T-helper 9 cell (primary cell): Measurements from ENCODE around the gene MBLAC1.
A peak's percentile ranks its signal among the peaks of the same experiment; 100 is the strongest.

Experiments used
- DNase-seq: peaks from one replicate; pipeline ENCODE4 v3.0.0-alpha.2; 2020

The MBLAC1 gene

GRCh38 chr7:100173806-100174495 lies 47.2 kb downstream of the MBLAC1 start:
- DNase-seq: no peak

DNA sequence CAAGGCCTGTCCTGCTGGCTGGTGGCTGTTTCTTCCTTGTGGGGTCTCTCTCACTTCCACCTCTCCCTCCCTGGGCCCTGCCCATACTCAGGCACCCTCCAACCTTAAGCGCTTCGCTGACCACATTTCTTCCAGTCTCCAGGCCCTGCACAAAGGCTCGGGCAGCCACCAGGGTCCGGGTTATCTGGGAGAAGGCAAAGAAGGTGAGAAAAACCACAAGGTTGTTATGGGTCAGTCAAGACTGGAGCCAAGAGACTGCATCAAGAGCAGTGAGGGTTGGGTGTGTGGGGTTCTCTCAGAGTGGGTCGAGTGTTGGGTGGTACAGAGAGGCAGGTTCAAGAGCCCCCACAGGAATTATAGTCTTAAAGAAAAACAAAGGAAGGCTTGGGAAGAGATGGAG lies 47.8 kb downstream of the MBLAC1 start:
- no peak for DNase-seq

DNA sequence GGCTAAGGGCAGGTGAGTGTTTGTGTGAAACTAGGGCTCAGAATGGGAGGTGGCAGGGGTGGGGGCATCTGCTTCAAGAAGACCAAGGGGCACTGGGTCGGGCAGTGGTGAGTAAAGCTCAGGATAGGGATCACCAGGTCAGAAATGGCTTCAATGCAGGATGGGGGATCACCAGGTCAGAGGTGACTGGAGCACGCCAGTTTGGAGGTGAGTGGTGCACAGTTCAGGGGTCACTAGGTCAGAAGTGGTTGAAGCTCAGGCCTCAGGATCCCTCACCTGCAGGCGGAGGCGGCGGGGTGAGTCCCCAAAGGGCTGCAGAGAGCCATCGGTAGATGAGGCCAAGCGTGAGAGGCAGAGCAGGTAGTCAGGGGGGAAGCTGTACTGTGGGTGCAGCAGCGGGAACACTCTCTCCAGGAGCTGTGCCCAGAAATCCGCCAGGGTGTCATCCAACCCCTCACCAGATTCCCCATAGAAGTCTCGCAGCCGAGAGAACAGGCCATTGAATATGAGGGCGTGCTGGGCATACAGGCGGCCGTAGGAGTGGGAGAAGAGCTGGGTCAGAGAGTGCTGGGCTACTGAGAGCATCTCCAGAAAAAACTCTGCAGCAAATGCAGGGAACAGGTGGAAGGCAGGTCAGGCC lies 48.6 kb downstream of the MBLAC1 start:
- no peak for DNase-seq

- no peak for DNase-seq
These were observed 49.6 kb downstream of the MBLAC1 start for GRCh38 chr7:100176096-100177044.

DNA sequence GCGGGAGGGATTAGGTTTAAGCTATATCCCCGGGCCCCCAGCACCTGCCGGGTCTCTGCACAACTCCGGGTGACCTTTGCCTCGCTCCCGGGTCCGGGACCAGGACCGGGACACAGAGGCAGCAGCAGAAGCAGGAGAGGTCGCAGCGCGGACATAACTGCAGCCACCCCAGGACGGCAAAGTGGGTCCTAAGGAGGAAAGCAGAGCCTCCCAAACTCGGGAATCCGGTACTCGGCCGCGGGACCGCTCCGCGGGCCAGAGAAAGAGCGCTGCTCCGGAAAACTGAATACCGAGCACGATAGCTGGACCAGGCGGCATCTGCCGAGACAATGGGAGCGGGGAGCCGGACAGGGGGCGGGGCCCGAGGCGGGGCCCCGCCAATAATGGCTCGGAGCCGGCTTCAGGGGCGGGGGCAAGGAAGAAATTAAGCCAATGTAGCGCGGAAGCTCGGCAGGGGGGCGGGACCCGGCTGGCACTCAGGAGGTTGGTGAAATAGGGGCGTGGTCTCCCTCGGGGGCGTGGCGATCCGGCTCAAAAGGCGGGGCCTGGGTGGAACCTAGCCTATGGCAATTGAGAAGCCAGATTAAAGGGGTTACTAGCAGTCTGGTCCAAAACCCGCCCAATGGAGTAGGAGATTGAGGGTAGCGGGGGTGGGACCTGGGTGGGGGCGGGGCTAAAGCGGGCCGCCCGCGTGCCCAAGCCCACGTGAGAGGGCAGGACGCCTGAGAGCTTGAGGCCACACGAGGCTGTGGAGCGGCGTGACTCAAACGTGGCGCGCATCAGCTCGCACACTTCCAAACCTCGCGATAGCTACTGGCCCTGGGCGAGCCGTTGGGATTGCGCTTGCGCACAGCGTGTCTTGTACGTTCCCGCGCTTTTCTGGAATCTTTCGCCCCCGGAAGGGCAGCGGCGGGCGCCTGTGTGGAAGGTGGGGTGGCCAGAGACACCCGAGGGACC lies 50.6 kb downstream of the MBLAC1 start, which contains the start of the genes GPC2 and STAG3:
GPC2 (minus strand) TSS at position 337 of the 957 bp plus-strand sequence; CDS start at position 155, 182 bp downstream.
STAG3 (plus strand) TSS at position 874 of the 957 bp plus-strand sequence. CDS start 2,639 bp downstream, outside the sequence.
- DNase-seq: peak; percentile 95
